ENCODE data around the gene CACNB2. TPM values are rescaled to one million over a fixed set of nuclear protein-coding genes. Genes with fewer than 3 reads are reported as not detected.

The CACNB2 gene
- total and polyA plus RNA-seq, 2 donors (not counting 3 experiments of a cell fraction or from before 2014, with no cell fraction given), result not detected

GRCh38 chr10:18479502-18479901, 339.3 kb downstream of the CACNB2 start:
- CTCF ChIA-PET, result no interaction called here
- Histone ChIP-seq H3K27me3 (ENCODE audit: control insufficient read depth in 2 of 2, insufficient read depth in 2 of 2, low read length in 2 of 2) (no peaks in the 10 kb centered on the region), H3K9ac (replicated peaks; ENCODE audit: extremely low read depth, insufficient read depth, low read length) (no peak overlapping the region), H3K9me1 (replicated peaks; ENCODE audit: control insufficient read depth, extremely low read depth, insufficient read depth, low read length) (no peaks in the 10 kb centered on the region), H4K20me1 (replicated peaks; ENCODE audit: control insufficient read depth, extremely low read depth, insufficient read depth, low read length) (no peaks in the 10 kb centered on the region), H3K27ac (ENCODE audit: insufficient read depth, low read depth, low read length) (no peak overlapping the region), H3K4me3 (replicated peaks in 1 of 3; ENCODE audit: insufficient read depth in 1 of 3, low read depth in 1 of 3, low read length in 3 of 3) (no peak overlapping the region), H3K4me2 (ENCODE audit: insufficient read depth, low read length) (no peak overlapping the region), H3K4me1 (ENCODE audit: control insufficient read depth, extremely low read depth, insufficient read depth, low read length) (no peaks in the 10 kb centered on the region), H3K36me3 (ENCODE audit: control insufficient read depth in 2 of 2, extremely low read depth in 1 of 2, insufficient read depth in 2 of 2, low read length in 2 of 2) (no peaks in the 10 kb centered on the region), H3K79me2 (ENCODE audit: control insufficient read depth, insufficient read depth, low read length) (no peaks in the 10 kb centered on the region), H2AFZ (ENCODE audit: low read depth, low read length) (no peak overlapping the region), H3K9me3 (replicated peaks; ENCODE audit: control insufficient read depth, insufficient read depth, low read length) (no peaks in the 10 kb centered on the region)
- BruUV-seq (replicated peaks), result no TSS peak
- intact Hi-C loops (cut with micrococcal nuclease) (no loop called here), dilution Hi-C loops (cut with MboI; ENCODE audit: extremely low pct_ligation_motif_present, low sequenced_read_pairs) (no loop called here)
- DNase-seq (ENCODE audit: low read depth, low spot score), result no peak
- TF ChIP-seq GATA2 (IDR thresholded peaks at IDR 0.05; ENCODE audit: insufficient read depth, insufficient read length, low read depth, low read length), result no peak
- no peak for TF ChIP-seq FOS (IDR thresholded peaks at IDR 0.05; ENCODE audit: borderline replicate concordance, insufficient read depth, low read length)
- no peak for TF ChIP-seq JUN (IDR thresholded peaks at IDR 0.05; ENCODE audit: borderline replicate concordance, insufficient read depth, insufficient read length, low read depth)
- TF ChIP-seq, protein P1, sequence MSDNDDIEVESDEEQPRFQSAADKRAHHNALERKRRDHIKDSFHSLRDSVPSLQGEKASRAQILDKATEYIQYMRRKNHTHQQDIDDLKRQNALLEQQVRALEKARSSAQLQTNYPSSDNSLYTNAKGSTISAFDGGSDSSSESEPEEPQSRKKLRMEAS (IDR thresholded peaks at IDR 0.05; ENCODE audit: insufficient read depth, insufficient read length), result no peak
- TF ChIP-seq CTCF (IDR thresholded peaks at IDR 0.05; ENCODE audit: extremely low read depth in 1 of 2, insufficient read depth in 1 of 2, low read depth in 1 of 2, low read length in 2 of 2), result no peak
- TF ChIP-seq MYC (IDR thresholded peaks at IDR 0.05; ENCODE audit: low read depth, low read length), result no peak
- no peak for FAIRE-seq
- POLR2A ChIA-PET, result no interaction called here

Measured in endothelial cell of umbilical vein (primary cell).